ENCODE measurements around the gene AK8.

The AK8 gene

GRCh38 chr9:132857616-132858342, 20.3 kb downstream of the AK8 start:
- DNase-seq: no peak

- DNase-seq: no peak
Measured at GRCh38 chr9:132857031-132857430, 21.1 kb downstream of the AK8 start.

- no peak for DNase-seq
Measured at GRCh38 chr9:132855904-132856303, 22.2 kb downstream of the AK8 start.

- DNase-seq: no peak
Measured at GRCh38 chr9:132854832-132855231, 23.3 kb downstream of the AK8 start.

GRCh38 chr9:132853482-132853881, 24.6 kb downstream of the AK8 start:
- DNase-seq: no peak

- no peak for DNase-seq
Measured at GRCh38 chr9:132849185-132849706, 28.8 kb downstream of the AK8 start.

GRCh38 chr9:132846918-132847515, 31.1 kb downstream of the AK8 start:
- DNase-seq: no peak

- no peak for DNase-seq
Measured at GRCh38 chr9:132846109-132846917, 31.8 kb downstream of the AK8 start.

- DNase-seq: no peak
Measured at GRCh38 chr9:132842124-132843044, 35.7 kb downstream of the AK8 start.

GRCh38 chr9:132840980-132841379, 37.1 kb downstream of the AK8 start:
- DNase-seq: no peak

- no peak for DNase-seq
Measured at GRCh38 chr9:132838291-132838690, 39.8 kb downstream of the AK8 start.

- no peak for DNase-seq
Measured at GRCh38 chr9:132837501-132838286, 40.4 kb downstream of the AK8 start.

- DNase-seq: no peak
Measured at GRCh38 chr9:132834343-132834742, 43.7 kb downstream of the AK8 start.

GRCh38 chr9:132833550-132834121, 44.4 kb downstream of the AK8 start:
- DNase-seq: no peak

GRCh38 chr9:132832171-132832881, 45.8 kb downstream of the AK8 start:
- DNase-seq: no peak

- DNase-seq: no peak
Measured at GRCh38 chr9:132828201-132828770, 49.8 kb downstream of the AK8 start.

- DNase-seq: no peak
Measured at GRCh38 chr9:132827366-132827765, 50.7 kb downstream of the AK8 start.

- no peak for DNase-seq
Measured at GRCh38 chr9:132826621-132827365, 51.3 kb downstream of the AK8 start.

- no peak for DNase-seq
Measured at GRCh38 chr9:132826131-132826530, 52.0 kb downstream of the AK8 start.

- no peak for DNase-seq
Measured at GRCh38 chr9:132825430-132825829, 52.7 kb downstream of the AK8 start.
